ENCODE data around the gene SMIM8.
"Not testable (repeated sequence)": the region's sequence is repeated elsewhere in the genome, so short reads cannot be mapped to it uniquely, and the experiment has no call there.

SMIM8 gene

DNA sequence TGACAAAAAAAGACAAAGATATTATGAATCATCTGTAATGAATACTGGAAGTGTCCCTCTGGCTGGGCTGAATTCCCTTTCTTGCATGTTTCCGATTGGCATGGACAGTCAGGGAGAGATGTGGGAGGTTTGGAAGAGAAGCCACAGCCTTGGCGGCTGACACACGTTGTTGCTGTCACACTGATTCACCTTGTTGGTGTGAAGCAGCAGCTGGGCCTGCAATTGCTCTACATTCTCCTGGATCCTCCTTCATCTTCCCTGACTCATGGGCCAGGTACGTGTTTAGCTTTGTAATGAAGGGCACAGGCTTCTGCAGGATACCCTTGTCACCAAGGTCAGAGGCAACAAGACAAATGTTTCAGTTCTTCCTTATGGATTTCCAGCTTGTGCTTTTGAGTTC is 13.4 kb upstream of the SMIM8 start:
- H3K4me3 ChIP-seq (ENCODE audit: severe bottlenecking): no peak overlapping the region
- H3K4me1 ChIP-seq (ENCODE audit: insufficient read depth, poor library complexity, severe bottlenecking): no peaks in the 10 kb centered on the region
- H3K27me3 ChIP-seq (ENCODE audit: insufficient read depth, poor library complexity, severe bottlenecking): peaks cover 14% of the 10 kb centered on the region
- DNase-seq (ENCODE audit: low spot score) (no peak), ATAC-seq (ENCODE audit: low read depth) (peak; percentile 19; the same call in 1 of the 3 replicates)
- no peak overlapping the region for H3K27ac ChIP-seq (ENCODE audit: poor library complexity, severe bottlenecking)
- TF ChIP-seq, protein P1, sequence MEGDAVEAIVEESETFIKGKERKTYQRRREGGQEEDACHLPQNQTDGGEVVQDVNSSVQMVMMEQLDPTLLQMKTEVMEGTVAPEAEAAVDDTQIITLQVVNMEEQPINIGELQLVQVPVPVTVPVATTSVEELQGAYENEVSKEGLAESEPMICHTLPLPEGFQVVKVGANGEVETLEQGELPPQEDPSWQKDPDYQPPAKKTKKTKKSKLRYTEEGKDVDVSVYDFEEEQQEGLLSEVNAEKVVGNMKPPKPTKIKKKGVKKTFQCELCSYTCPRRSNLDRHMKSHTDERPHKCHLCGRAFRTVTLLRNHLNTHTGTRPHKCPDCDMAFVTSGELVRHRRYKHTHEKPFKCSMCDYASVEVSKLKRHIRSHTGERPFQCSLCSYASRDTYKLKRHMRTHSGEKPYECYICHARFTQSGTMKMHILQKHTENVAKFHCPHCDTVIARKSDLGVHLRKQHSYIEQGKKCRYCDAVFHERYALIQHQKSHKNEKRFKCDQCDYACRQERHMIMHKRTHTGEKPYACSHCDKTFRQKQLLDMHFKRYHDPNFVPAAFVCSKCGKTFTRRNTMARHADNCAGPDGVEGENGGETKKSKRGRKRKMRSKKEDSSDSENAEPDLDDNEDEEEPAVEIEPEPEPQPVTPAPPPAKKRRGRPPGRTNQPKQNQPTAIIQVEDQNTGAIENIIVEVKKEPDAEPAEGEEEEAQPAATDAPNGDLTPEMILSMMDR (IDR thresholded peaks at IDR 0.05; ENCODE audit: poor library complexity, severe bottlenecking): no peak
- no peaks in the 10 kb centered on the region for H3K36me3 ChIP-seq (ENCODE audit: low read depth)
- peaks cover 3% of the 10 kb centered on the region for H3K9me3 ChIP-seq (ENCODE audit: severe bottlenecking)

- no peak for ATAC-seq (ENCODE audit: low read depth)
- DNase-seq (ENCODE audit: low spot score): no peak
- Histone ChIP-seq H3K36me3 (ENCODE audit: low read depth) (no peaks in the 10 kb centered on the region), H3K9me3 (ENCODE audit: severe bottlenecking) (peaks cover 3% of the 10 kb centered on the region), H3K4me3 (ENCODE audit: severe bottlenecking) (no peak overlapping the region), H3K27ac (ENCODE audit: poor library complexity, severe bottlenecking) (no peak overlapping the region), H3K4me1 (ENCODE audit: insufficient read depth, poor library complexity, severe bottlenecking) (no peaks in the 10 kb centered on the region), H3K27me3 (ENCODE audit: insufficient read depth, poor library complexity, severe bottlenecking) (peaks cover 14% of the 10 kb centered on the region)
- TF ChIP-seq, protein P1 (IDR thresholded peaks at IDR 0.05; ENCODE audit: poor library complexity, severe bottlenecking): no peak
These were observed 9.5 kb upstream of the SMIM8 start for GRCh38 chr6:87312860-87313259.

- no peaks in the 10 kb centered on the region for H3K36me3 ChIP-seq (ENCODE audit: low read depth)
- no peak overlapping the region for H3K27ac ChIP-seq (ENCODE audit: poor library complexity, severe bottlenecking)
- peaks cover 3% of the 10 kb centered on the region for H3K9me3 ChIP-seq (ENCODE audit: severe bottlenecking)
- ATAC-seq (ENCODE audit: low read depth) (no peak), DNase-seq (ENCODE audit: low spot score) (no peak)
- no peaks in the 10 kb centered on the region for H3K4me1 ChIP-seq (ENCODE audit: insufficient read depth, poor library complexity, severe bottlenecking)
- H3K4me3 ChIP-seq (ENCODE audit: severe bottlenecking): no peak overlapping the region
- H3K27me3 ChIP-seq (ENCODE audit: insufficient read depth, poor library complexity, severe bottlenecking): peaks cover 14% of the 10 kb centered on the region
- TF ChIP-seq, protein P1 (IDR thresholded peaks at IDR 0.05; ENCODE audit: poor library complexity, severe bottlenecking): no peak
These were observed 7.3 kb upstream of the SMIM8 start for GRCh38 chr6:87315071-87315470.

DNA sequence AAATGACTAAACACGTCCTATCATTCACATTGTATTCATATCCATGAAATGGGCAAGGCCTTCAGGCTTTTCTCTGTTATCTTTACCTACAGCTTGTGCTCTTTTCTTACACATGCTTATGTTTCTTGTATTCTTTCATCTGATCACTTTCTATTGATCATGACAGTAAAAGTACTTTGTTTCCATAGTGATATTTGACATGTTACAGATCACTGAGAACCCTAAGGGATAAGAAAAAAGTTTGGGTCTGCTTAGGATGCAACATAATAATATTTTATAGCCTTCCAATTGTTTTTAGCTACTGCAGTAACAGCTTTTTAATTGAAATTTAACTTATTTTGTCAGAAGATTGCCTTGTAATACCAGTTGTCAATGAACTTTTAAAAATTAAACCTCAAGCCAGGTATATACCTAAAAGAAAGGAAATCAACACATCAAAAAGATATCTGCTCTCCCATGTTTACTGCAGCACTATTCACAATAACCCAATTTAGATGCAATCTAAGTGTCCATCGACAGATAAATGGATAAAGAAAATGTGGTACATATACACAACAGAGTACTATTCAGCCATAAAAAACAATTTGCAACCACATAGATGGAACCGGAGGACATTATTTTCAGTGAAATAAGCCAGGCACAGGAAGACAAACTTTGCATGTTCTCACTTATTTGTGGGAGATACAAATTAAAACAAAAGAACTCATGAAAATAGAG is 3.0 kb upstream of the SMIM8 start:
- no peaks in the 10 kb centered on the region for H3K9me3 ChIP-seq (ENCODE audit: severe bottlenecking)
- peaks cover 2% of the 10 kb centered on the region for H3K4me1 ChIP-seq (ENCODE audit: insufficient read depth, poor library complexity, severe bottlenecking)
- H3K4me3 ChIP-seq (ENCODE audit: severe bottlenecking): no peak overlapping the region
- H3K27ac ChIP-seq (ENCODE audit: poor library complexity, severe bottlenecking): no peak overlapping the region
- ATAC-seq (ENCODE audit: low read depth): no peak
- no peaks in the 10 kb centered on the region for H3K36me3 ChIP-seq (ENCODE audit: low read depth)
- no peak for DNase-seq (ENCODE audit: low spot score)
- no peaks in the 10 kb centered on the region for H3K27me3 ChIP-seq (ENCODE audit: insufficient read depth, poor library complexity, severe bottlenecking)
- TF ChIP-seq, protein P1 (IDR thresholded peaks at IDR 0.05; ENCODE audit: poor library complexity, severe bottlenecking): no peak

DNA sequence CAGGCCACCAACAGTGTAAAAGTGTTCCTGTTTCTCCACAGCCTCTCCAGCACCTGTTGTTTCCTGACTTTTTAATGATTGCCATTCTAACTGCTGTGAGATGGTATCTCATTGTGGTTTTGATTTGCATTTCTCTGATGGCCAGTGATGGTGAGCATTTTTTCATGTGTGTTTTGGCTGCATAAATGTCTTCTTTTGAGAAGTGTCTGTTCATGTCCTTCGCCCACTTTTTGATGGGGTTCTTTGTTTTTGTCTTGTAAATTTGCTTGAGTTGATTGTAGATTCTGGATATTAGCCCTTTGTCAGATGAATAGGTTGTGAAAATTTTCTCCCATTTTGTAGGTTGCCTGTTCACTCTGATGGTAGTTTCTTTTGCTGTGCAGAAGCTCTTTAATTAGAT is 1.5 kb downstream of the SMIM8 start:
- H3K4me3 ChIP-seq (ENCODE audit: severe bottlenecking); DNase-seq (ENCODE audit: low spot score); H3K27me3 ChIP-seq (ENCODE audit: insufficient read depth, poor library complexity, severe bottlenecking); H3K36me3 ChIP-seq (ENCODE audit: low read depth); H3K4me1 ChIP-seq (ENCODE audit: insufficient read depth, poor library complexity, severe bottlenecking); H3K9me3 ChIP-seq (ENCODE audit: severe bottlenecking); ATAC-seq (ENCODE audit: low read depth); H3K27ac ChIP-seq (ENCODE audit: poor library complexity, severe bottlenecking): not testable (repeated sequence)
